Testis (tissue), 2 donors: ENCODE measurements around the gene IGFL1.

Source experiments
- POLR2A ChIP-seq: fragments of 450-650 bp; IDR thresholded peaks from one replicate; pipeline ENCODE4 v1.6.1; 2017; ENCODE audit warnings: antibody characterized with exemption, mild to moderate bottlenecking, moderate library complexity
- TF ChIP-seq, protein P1 (sequence below), 3 experiments: fragments of 450-650 bp in 2 of 3; fragments of 200-600 bp in 1 of 3; sonication (generic) in 1 of 3; IDR thresholded peaks; one replicate each; pipeline ENCODE4 v1.5.1; 2016 to 2019; ENCODE audit warnings: antibody characterized with exemption in 3 of 3, mild to moderate bottlenecking in 2 of 3, moderate library complexity in 1 of 3

GRCh38 chr19:46191972-46192371 is 37.6 kb upstream of the IGFL1 start:
- TF ChIP-seq, protein P1, sequence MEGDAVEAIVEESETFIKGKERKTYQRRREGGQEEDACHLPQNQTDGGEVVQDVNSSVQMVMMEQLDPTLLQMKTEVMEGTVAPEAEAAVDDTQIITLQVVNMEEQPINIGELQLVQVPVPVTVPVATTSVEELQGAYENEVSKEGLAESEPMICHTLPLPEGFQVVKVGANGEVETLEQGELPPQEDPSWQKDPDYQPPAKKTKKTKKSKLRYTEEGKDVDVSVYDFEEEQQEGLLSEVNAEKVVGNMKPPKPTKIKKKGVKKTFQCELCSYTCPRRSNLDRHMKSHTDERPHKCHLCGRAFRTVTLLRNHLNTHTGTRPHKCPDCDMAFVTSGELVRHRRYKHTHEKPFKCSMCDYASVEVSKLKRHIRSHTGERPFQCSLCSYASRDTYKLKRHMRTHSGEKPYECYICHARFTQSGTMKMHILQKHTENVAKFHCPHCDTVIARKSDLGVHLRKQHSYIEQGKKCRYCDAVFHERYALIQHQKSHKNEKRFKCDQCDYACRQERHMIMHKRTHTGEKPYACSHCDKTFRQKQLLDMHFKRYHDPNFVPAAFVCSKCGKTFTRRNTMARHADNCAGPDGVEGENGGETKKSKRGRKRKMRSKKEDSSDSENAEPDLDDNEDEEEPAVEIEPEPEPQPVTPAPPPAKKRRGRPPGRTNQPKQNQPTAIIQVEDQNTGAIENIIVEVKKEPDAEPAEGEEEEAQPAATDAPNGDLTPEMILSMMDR (IDR thresholded peaks at IDR 0.05): no peak
- TF ChIP-seq POLR2A: no peak
